Activated gamma-delta T cell treated with anti-CD3 and anti-CD28 coated beads, Interleukin-2, amount 50 U/mL, for 16 hours (primary cell): ENCODE data around the gene GNAQ.

ENCODE experiments used
- DNase-seq: peaks from one replicate; pipeline ENCODE4 v3.0.0-alpha.2; 2020; ENCODE audit warnings: low read depth

Gene GNAQ

GRCh38 chr9:78001946-78002731 lies 29.5 kb downstream of the GNAQ start:
- no peak for DNase-seq

GRCh38 chr9:78000221-78000620 lies 31.4 kb downstream of the GNAQ start:
- no peak for DNase-seq

DNA sequence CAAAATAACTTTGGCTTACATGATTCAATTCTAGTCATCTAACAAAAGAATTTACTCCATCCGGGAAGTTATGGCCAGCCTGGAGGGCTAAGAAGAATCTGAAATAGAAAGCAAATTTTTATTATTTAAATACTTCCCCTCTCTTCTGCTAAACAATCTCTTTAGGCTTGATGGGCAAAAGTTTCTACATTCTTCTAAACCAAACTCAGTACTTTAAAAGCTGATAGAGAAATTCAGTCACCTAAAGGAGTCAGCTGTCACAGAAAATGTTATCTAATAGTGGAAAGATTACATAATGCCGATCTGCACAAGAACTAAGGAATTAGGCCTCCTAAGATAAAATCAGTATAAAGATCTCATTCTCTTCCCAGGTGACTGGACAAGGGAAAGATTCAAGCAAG lies 32.4 kb downstream of the GNAQ start:
- no peak for DNase-seq

- DNase-seq = no peak
Observed at GRCh38 chr9:77997611-77998284, 33.9 kb downstream of the GNAQ start.

GRCh38 chr9:77996696-77997095 lies 34.9 kb downstream of the GNAQ start:
- DNase-seq = no peak

DNA sequence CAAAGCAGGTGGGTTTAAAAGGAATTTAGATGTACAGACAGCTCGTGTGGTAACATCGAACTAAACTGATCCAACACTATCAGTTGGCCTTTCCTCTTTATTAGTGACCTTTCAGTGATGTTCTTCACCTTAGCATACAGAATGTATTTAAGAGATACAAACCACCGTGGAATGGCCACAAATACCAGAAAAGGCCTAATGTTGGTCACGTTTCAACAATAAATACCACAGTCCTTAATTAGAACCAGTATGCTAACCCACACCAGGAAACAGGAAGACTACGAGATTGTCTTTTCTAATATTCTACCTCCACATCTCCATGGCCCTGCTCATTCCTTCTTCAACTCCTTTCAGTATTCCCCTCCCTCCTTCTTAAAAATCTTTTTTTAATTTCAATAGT lies 40.4 kb downstream of the GNAQ start:
- DNase-seq = no peak

DNA sequence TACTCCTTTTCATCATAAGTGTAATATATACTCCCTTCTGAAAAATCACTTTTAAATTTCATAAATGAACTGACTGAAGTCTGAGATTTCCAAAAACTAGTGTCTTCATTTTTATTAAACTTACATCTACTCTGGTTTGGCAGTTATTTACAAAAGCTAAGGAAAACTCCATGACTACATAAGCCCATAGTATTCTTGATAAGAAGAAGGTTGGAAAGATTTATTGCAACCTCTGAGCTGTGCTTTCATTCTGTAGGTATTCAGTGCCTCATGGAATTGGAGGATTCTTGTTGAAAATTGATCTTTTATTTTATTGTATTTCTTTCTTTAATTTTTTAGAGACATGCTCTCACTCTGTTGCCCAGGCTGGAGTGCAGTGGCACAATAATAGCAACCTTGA lies 41.7 kb downstream of the GNAQ start:
- DNase-seq = no peak

DNA sequence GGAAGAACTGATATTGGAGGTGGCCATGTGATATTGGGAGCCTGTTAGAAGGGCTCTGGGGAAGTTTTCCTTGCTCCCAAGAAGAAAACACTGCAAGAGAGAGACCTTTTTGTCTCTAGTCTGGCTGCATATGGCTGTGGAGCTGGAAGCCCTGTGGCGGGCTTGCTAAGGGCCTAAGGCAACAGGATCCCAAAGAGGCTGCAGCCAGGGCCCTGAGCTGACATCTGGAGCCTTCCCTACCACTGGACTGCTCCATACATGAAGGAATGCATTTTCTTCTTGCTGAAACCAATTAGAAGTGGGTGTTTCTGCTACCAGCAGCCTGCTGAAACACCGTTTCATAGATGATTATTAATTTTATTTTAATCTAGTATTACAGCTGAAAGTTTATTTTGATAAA lies 42.2 kb downstream of the GNAQ start:
- DNase-seq = no peak

DNA sequence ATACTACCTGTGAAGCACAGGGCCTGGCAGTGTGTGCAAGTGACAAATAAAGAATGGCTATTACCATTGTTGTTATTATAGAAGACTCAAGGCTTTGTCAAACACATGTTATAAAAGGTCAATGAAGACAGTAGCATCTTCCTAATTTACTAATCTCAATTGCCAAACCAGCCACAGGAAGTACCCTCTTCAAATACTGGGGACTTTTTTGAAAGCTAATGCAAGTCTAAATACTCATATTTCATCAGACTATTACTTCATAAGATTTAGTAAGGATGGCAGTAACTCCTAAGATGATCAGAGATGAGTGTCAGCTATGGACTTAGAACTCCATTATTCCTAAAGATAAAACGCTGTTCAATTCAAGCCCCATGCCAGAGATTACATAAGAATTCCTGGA lies 43.0 kb downstream of the GNAQ start:
- DNase-seq = no peak

GRCh38 chr9:77987880-77988525 lies 43.6 kb downstream of the GNAQ start:
- DNase-seq = no peak

- no peak for DNase-seq
Observed at GRCh38 chr9:77987081-77987656, 44.4 kb downstream of the GNAQ start.

GRCh38 chr9:77985996-77986395 lies 45.6 kb downstream of the GNAQ start:
- DNase-seq = no peak

DNA sequence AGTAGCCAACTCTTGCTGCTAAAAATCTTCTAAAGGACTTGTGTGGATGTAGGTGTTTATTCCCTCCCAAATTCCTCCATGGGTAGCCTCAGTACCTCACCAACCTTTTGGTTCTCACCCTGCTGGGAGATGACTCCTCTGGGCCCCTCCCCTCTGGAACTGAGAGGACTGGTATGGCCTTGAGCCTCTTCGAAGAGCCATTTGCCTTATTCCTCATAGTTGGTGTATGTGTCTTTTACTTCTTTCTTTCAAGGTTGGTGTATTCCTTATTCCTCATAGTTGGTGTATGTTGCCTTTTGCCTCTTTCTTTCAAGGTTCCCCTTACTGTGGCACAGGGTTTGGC lies 48.3 kb downstream of the GNAQ start:
- no peak for DNase-seq

- DNase-seq = no peak
Observed at GRCh38 chr9:77982581-77983319, 48.9 kb downstream of the GNAQ start.

GRCh38 chr9:77981907-77982306 lies 49.7 kb downstream of the GNAQ start:
- no peak for DNase-seq

GRCh38 chr9:77981332-77981731 lies 50.3 kb downstream of the GNAQ start:
- DNase-seq = no peak

DNA sequence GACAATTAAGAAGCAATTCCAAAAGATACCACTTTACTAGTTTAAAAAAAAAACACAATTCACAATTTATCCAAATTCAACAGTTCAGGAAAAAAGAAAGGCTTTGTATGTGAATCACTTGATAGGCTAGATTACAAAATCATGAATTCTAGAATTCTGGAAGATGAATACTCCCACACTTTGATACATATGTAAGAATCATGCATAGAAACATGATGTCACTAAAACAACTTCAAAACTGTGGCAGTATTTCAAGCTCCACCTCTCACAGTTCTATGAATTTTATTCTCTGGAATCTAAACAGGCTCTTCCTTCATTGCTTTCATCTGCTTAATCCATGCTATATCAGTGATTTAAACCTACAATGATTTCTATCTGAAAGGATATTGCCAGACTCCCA lies 51.0 kb downstream of the GNAQ start:
- no peak for DNase-seq

- DNase-seq = no peak
Observed at GRCh38 chr9:77978086-77978781, 53.4 kb downstream of the GNAQ start.

GRCh38 chr9:77977210-77977611 lies 54.4 kb downstream of the GNAQ start:
- DNase-seq = peak; percentile 11

DNA sequence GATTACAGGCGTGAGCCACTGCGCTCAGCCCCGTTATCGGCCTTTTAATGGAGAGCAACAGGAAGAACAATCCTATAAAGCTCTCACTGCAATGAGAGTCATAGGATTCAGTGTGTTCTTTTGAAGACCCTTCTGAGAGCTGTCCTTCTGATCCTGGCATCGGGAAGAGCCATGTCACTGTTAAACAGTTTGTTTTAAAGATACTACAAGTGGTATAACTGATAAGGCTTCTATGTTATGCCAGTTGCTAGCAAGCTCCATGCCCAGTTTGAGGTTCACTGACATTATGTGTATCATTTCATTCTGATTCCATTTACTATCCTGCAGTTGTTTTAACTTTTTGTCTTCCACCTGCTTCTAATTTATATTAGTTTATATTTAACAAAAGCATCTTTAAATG lies 55.8 kb downstream of the GNAQ start:
- DNase-seq = no peak

- no peak for DNase-seq
Observed at GRCh38 chr9:77975036-77975435, 56.6 kb downstream of the GNAQ start.

DNA sequence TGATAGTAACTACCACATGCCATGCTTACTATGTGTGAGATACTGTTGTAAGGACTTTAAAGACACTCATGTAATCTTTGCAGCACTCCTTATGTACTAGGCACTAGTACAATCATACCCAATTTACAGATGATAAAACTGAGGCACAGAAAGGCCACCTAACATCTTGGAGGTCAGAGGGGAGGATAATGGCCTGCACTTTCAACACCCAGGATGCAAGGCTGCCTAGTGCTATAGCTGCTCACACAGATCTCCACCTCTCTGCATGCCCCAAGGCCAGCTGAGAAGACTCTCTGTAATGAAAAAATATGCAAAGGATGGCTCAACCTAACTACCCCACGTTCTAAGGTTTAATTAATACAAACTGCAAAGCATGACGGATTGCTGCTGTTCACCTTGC lies 57.2 kb downstream of the GNAQ start:
- DNase-seq = no peak
